HepG2 (cell line): ENCODE measurements around the gene MEF2D. TPM values are rescaled to one million over a fixed set of nuclear protein-coding genes. Genes with fewer than 3 reads are reported as not detected.

Source experiments
- ARNTL ChIP-seq: sonication (generic); formaldehyde crosslinking; IDR thresholded peaks from 2 replicates; pipeline ENCODE4 v1.4.0; 2020; ENCODE audit warnings: mild to moderate bottlenecking, missing genetic modification reagents
- ATF6 ChIP-seq: sonication (generic); formaldehyde crosslinking; conservative IDR thresholded peaks from 2 replicates; pipeline ENCODE4 v1.4.0; 2020; ENCODE audit warnings: missing genetic modification reagents
- CENPT ChIP-seq: sonication (generic); formaldehyde crosslinking; IDR thresholded peaks from 2 replicates; pipeline ENCODE4 v1.8.0; 2022; ENCODE audit warnings: low read depth, mild to moderate bottlenecking, moderate library complexity, missing genetic modification reagents
- ELF4 ChIP-seq: sonication (generic); formaldehyde crosslinking; IDR thresholded peaks from 2 replicates; pipeline ENCODE4 v1.5.0; 2020; ENCODE audit warnings: missing genetic modification reagents, mild to moderate bottlenecking, moderate library complexity, borderline replicate concordance
- IKZF1 ChIP-seq: fragments of 450-650 bp; IDR thresholded peaks from 2 replicates; pipeline ENCODE4 v1.7.1; 2016
- KMT2A ChIP-seq: sonication (generic); formaldehyde crosslinking; IDR thresholded peaks from 2 replicates; pipeline ENCODE4 v1.4.0; 2020; ENCODE audit warnings: missing genetic modification reagents
- MNT ChIP-seq: fragments of 450-650 bp; IDR thresholded peaks from 2 replicates; pipeline ENCODE4 v1.6.1; 2016
- MXI1 ChIP-seq: IDR thresholded peaks from 3 replicates; pipeline ENCODE4 v1.6.1; 2012; ENCODE audit warnings: low read depth, low read length, inconsistent platforms, borderline replicate concordance
- NFKB2 ChIP-seq: sonication (generic); formaldehyde crosslinking; IDR thresholded peaks from 2 replicates; pipeline ENCODE4 v1.4.0; 2020; ENCODE audit warnings: missing genetic modification reagents, borderline replicate concordance
- PPARG ChIP-seq: conservative IDR thresholded peaks from 2 replicates; pipeline ENCODE4 v1.6.1; 2016; ENCODE audit warnings: missing biosample characterization, missing genetic modification reagents
- RARA ChIP-seq: IDR thresholded peaks from 2 replicates; pipeline ENCODE4 v1.6.1; 2016; ENCODE audit warnings: missing genetic modification reagents, missing compliant biosample characterization
- SRSF1 ChIP-seq: fragments of 200-400 bp; formaldehyde crosslinking; optimal IDR thresholded peaks from 2 replicates; pipeline ENCODE3; 2017; ENCODE audit warnings: mild to moderate bottlenecking, low read depth, low read length, moderate library complexity
- TEAD3 ChIP-seq: optimal IDR thresholded peaks from 2 replicates; pipeline ENCODE3; 2016; ENCODE audit warnings: borderline replicate concordance
- ZBTB37 ChIP-seq: sonication (generic); formaldehyde crosslinking; IDR thresholded peaks from 2 replicates; pipeline ENCODE4 v1.4.0; 2020; ENCODE audit warnings: mild to moderate bottlenecking, missing genetic modification reagents
- ZNF12 ChIP-seq: sonication (generic); formaldehyde crosslinking; IDR thresholded peaks from 2 replicates; pipeline ENCODE4 v1.5.0; 2020; ENCODE audit warnings: missing genetic modification reagents
- ZNF234 ChIP-seq: sonication (generic); formaldehyde crosslinking; conservative IDR thresholded peaks from 2 replicates; pipeline ENCODE4 v1.5.1; 2020; ENCODE audit warnings: mild to moderate bottlenecking, missing genetic modification reagents
- ZNF30 ChIP-seq: sonication (generic); formaldehyde crosslinking; IDR thresholded peaks from 2 replicates; pipeline ENCODE4 v1.5.0; 2020; ENCODE audit warnings: mild to moderate bottlenecking, missing genetic modification reagents
- ZNF430 ChIP-seq: sonication (generic); formaldehyde crosslinking; IDR thresholded peaks from 2 replicates; pipeline ENCODE4 v1.9.0; 2021; ENCODE audit warnings: mild to moderate bottlenecking, missing genetic modification reagents
- ZNF572 ChIP-seq: sonication (generic); formaldehyde crosslinking; IDR thresholded peaks from 2 replicates; pipeline ENCODE4 v1.5.1; 2020; ENCODE audit warnings: mild to moderate bottlenecking, missing genetic modification reagents
- ZNF672 ChIP-seq: sonication (generic); formaldehyde crosslinking; IDR thresholded peaks from 2 replicates; pipeline ENCODE4 v1.8.1; 2022; ENCODE audit warnings: missing genetic modification reagents
- polyA plus RNA-seq, 8 experiments: library from polyadenylated mRNA; depleted of rRNA in 3 of 8; stranded (reverse) in 7 of 8; unstranded in 1 of 8; fragments of >200 nt; fragmentation: Illumina TruSeq in 4 of 8; extraction: Trizol in 4 of 8; gene quantifications; 2 replicates each; pipeline versions ENCODE4 v1.2.1 to v1.2.3, GENCODE V29; 2011 to 2016; ENCODE audit warnings: low read depth in 4 of 8, missing spikeins in 1 of 8, mixed read lengths in 1 of 8; ENCODE audit not compliant: insufficient read depth in 1 of 8
- total RNA-seq, 5 experiments: library from RNA; depleted of rRNA; stranded (reverse); fragments of >200 nt; fragmentation: Illumina TruSeq; extraction: Trizol; gene quantifications; 2 replicates each; pipeline ENCODE4 v1.2.3, GENCODE V29; 2016; ENCODE audit warnings: low read depth in 1 of 5

Gene MEF2D
- total and polyA plus RNA-seq, 2 of the 13 experiments (the other 11 are each of a cell fraction or from before 2014, with no cell fraction given), result 1.6 to 3.9 TPM

- no peak for TF ChIP-seq CENPT
- no peak for TF ChIP-seq SRSF1
- TF ChIP-seq NFKB2, result no peak
- TF ChIP-seq IKZF1, result no peak
- TF ChIP-seq ARNTL (CRISPR knock-in tag), result peak; percentile 96; the same call in 1 of the 2 replicates
- TF ChIP-seq ZNF30 (CRISPR knock-in tag), result no peak
- peak; percentile 93 for TF ChIP-seq TEAD3 (CRISPR knock-in tag)
- peak; percentile 90; the same call in 1 of the 2 replicates for TF ChIP-seq PPARG (CRISPR knock-in tag)
- no peak for TF ChIP-seq ATF6 (CRISPR knock-in tag)
- peak; percentile 48; the same call in 1 of the 2 replicates for TF ChIP-seq KMT2A (CRISPR knock-in tag)
- TF ChIP-seq ZNF430 (CRISPR knock-in tag), result 0 out of 2 replicates have a peak, but pooled peaks have one; percentile 73
- peak; percentile 99 for TF ChIP-seq RARA
- TF ChIP-seq ELF4 (CRISPR knock-in tag), result no peak
- peak; percentile 68; the same call in 1 of the 2 replicates for TF ChIP-seq ZNF572 (CRISPR knock-in tag)
- TF ChIP-seq ZBTB37, result peak; percentile 100
- TF ChIP-seq MXI1, result peak; percentile 85; the same call in 1 of the 3 replicates
- TF ChIP-seq MNT, result peak; percentile 79
- TF ChIP-seq ZNF234 (CRISPR knock-in tag), result peak; percentile 65; the same call in 1 of the 2 replicates
- TF ChIP-seq ZNF672, result no peak
- peak; percentile 80 for TF ChIP-seq ZNF12 (CRISPR knock-in tag)
Observed at GRCh38 chr1:156471496-156472490, 28.8 kb downstream of the MEF2D start (continued).
